Measurements from ENCODE around the gene MKLN1.
"Not testable (repeated sequence)": the region's sequence is repeated elsewhere in the genome, so short reads cannot be mapped to it uniquely, and the experiment has no call there.

Gene MKLN1

DNA sequence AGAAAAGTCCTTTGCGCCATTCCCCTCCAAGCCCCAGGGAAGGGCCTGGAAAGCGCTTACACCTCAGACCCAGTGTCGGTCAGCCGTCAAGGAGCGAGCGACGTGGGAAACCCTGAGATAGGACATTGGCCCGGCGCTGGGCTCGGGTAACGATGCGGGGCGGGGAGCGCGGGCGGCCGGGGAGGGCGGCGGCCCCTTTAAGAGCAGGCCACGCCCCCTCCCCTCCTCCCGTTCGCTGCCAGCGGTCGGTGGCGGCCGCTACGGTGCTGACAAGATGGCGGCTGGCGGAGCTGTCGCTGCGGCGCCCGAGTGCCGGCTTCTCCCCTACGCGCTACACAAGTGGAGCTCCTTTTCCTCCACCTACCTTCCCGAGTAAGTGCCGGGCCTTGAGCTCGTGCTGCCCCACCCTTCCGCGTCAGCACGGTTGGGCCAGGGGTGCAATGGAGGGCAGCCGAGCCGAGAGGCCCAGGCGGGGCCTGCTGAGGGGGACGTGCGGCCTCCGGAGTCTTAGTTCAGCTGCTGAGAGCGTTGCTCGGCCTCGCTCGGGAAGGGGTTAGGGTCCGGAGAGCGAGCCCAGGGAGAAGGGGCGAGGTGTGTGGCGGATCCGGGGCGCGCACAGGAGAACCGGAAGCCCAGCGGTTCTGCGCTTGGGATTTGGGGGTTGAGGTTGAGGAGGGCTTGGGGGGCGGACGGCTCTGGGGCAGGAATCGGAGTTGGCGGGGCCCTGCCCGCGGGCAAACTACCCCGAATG is at the start of gene MKLN1:
MKLN1 (plus strand) TSS at position 251 of the 751 bp plus-strand sequence; CDS start at position 275, 24 bp downstream.
- in situ Hi-C loops (cut with MboI; ENCODE audit: low pct_unique_long_range_greater_than_20kb, low sequenced_read_pairs) = no loop called here

DNA sequence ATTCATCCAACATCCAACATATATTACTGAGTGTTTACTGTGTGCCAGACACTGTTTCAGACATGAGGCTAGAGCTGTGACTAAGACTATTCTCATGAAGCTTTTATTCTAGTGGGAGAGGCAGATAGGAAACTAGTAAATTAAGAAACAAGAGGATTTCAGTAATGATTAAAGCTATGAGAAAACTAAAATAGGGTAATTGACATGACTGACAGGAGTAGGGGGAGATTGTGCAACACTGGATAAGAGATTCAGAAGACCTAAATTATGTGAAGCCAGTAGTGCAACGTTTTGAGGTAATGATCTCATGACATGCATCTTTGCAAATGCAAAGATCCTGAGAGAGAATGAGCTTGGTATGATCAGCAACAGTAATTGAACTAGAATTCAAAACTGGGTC is 48.6 kb upstream of the MKLN1 start:
- in situ Hi-C loops (cut with MboI; ENCODE audit: low pct_unique_long_range_greater_than_20kb, low sequenced_read_pairs) = no loop called here
- no peak for DNase-seq

More for the DNA sequence above, at the start of gene MKLN1:
- DNase-seq = peak; percentile 90

DNA sequence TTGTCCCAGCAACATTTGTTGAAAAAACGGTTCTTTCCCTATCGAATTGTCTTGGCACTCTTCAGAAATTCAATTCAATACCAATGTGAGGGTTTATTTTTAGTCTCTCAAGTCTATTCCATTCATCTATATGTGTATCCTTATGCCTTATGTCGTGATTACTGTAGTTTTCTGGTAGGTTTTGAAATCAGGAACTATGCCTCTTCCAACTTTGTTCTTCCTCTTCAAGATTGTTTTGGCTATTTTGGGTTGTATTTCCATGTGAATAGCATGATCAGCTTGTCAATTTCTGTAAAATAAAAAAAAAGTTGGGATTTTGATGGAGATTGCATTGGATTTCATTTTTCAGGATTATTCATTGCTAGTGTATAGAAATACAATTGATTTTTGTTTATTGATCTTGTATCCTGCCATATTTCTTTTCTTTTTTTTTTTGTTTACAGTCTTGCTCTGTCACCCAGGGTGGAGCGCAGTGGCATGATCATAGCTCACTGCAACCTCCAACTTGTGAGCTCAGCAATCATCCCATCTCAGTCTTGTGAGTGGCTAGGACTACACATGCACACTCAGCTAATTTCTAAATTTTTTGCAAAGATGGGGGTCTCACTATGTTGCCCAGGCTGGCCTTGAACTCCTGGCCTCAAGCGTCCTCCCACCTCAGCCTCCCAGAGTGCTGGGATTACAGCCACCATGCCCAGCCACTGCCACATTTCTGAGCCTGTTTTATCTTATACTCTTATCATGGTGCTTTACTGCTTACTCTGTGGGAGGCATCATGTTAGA is 46.2 kb upstream of the MKLN1 start:
- in situ Hi-C loops (cut with MboI; ENCODE audit: low pct_unique_long_range_greater_than_20kb, low sequenced_read_pairs) = no loop called here
- no peak for DNase-seq

DNA sequence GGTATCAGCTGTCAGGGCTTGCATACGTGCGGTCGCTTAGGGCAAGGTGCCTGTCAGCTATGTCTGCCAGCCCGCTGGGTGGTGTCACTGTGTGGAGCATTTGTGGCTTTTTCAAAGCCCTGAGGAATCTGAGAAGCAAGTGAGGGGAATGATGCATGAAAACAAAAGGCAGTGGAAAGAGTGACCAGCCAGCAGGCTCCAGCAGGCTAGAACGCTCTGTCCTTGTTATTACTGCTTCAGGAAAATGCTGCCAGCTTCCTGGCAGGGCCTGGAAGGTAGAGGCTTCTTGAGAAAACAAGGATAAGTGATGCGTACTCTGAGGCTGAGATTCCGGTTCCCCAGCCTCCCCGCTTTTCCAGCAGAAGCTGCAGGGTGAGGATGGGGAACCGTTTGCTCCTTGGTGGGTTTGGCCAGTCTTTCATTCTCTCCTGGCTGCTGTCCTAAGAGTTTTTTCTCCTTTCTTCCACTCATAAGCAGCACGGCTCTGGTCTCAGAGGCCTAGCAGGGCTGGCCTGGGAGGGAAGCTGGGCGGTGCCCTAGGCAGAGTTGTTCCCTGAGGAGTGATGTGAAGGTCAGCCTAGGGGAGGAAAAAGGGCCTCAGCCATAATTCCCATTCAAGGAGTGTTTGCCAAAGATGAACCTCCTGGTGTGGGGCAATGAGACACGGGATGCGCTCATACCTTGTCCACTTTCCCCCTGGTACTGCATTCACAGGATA is 42.8 kb upstream of the MKLN1 start:
- DNase-seq = no peak
- in situ Hi-C loops (cut with MboI; ENCODE audit: low pct_unique_long_range_greater_than_20kb, low sequenced_read_pairs) = no loop called here

DNA sequence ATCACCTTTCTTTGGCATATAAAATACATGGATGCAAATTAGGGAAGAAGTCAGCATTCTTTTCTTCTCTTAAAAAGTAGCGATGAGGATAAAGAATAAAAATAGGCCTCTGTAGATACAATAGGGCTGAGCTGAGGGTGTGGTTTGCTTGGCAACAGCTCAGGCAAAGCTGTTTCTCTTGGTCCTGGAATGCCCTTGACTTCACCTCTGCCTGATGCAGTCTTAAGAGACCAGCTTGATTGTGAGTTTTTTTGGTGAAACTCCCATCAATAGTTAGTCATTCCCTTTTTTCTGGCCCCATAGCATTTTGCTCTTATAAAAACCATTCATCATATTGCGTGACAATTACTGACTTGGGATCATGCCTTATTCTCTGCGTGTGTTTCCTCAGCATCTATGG is 42.1 kb upstream of the MKLN1 start:
- no peak for DNase-seq
- in situ Hi-C loops (cut with MboI; ENCODE audit: low pct_unique_long_range_greater_than_20kb, low sequenced_read_pairs) = no loop called here

DNA sequence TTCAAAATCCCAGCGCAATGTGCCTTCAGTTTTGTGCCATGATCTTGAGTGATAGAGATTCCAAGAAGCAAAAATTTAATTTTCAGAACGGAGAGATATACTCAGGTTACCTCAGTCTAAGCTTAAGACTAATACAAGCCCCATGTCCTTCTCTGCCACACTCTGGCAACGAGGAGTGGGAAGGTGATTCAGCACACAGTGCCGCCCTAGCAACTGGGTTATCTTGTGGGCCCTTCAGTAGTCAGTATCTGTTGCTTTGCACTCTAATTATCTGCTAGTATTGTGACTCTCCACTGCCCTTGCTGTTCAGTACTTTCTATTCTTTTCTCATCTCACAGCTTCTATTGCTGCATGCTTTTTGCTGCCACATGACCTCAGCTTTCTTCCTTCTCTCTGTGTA is 39.2 kb upstream of the MKLN1 start:
- in situ Hi-C loops (cut with MboI; ENCODE audit: low pct_unique_long_range_greater_than_20kb, low sequenced_read_pairs) = no loop called here
- DNase-seq = no peak

DNA sequence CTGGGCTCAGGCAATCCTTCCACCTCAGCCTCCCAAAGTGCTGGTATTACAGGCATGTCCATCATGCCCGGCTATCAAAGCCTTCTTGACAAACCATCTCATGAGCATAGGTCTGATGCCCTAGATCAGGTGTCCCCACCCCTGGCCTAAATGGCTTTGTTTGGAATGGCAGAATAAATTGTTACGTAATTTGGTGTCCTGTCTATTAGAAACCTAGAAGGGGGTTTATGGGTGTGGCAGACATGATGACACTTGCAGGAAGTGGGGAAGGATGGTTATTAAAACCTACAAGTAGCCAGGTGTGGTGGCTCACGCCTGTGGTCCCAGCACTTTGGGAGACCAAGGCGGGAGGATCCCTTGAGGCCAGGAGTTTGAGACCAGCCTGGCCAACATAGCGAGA is 38.6 kb upstream of the MKLN1 start:
- no peak for DNase-seq
- in situ Hi-C loops (cut with MboI; ENCODE audit: low pct_unique_long_range_greater_than_20kb, low sequenced_read_pairs) = no loop called here

DNA sequence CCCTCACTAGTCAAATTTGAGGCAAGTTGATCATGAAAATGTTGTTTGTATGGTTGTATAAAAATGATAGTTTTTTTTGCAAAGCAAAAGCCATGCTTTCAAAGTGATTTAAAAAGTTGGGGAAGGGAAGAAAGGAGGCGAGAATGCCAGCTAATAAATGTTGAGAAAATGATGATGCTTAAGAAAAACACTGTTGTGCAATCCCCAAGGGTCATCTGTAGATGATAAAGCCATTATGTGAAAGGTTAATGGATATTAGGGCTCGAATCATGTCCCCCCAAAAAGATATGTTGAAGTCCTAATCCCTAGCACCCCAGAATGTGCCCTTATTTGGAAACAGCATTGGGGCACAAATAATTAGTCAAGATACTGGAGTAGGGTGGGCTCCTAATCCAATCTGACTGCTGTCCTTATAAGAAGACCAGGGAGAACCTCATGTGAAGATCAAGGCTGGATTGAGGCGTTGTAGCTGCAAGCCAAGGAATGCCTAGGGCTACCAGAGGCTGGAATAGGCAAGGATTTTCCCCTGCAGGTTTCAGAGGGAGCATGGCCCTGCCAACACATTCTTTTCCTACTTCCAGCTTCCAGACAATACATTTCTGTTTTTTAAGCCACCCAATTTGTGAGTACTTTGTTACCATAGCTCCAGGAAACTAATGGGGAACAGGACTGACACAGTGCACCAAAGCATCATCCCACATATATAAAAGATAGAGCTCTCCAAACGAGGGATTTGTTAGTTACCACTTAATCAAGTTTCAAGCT is 35.4 kb upstream of the MKLN1 start:
- in situ Hi-C loops (cut with MboI; ENCODE audit: low pct_unique_long_range_greater_than_20kb, low sequenced_read_pairs) = no loop called here
- DNase-seq = no peak

DNA sequence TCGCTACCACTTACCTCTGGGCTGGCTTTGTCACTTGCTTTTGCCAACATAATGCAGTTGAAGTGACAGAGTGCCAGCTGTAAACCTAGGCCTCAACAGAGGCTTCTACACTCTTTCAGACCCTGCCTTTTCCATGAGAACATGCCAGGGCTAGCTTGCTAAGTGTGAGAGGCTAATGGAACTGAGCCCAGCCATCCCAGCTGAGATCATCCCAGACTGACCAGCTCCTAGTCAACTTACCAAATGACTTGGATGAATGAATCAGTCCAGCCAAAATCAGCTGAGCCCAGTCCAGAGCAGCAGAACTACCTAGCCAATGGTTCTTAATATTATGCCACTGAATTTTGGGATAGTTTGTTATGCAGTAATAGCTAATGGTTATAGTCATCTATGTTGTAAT is 34.7 kb upstream of the MKLN1 start:
- in situ Hi-C loops (cut with MboI; ENCODE audit: low pct_unique_long_range_greater_than_20kb, low sequenced_read_pairs) = no loop called here
- DNase-seq = no peak

DNA sequence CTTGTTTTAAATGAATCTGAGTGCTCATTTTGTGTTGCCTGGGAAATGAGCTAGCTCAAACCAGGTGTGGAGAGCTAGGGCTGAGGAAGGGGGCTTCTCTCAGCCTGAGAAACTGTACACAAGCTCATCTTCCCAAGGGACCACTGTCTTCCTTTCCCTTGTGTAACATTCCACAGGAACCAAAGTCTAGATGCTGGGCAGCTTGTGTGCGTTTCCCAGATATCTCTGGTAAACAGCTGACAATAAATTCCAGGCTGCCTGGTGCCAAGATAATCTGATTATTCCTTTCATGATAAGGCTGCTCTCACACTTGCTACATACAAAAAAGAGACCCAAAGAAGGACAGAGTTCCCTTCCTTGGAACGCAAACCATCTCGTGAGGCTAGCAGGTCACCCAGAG is 33.1 kb upstream of the MKLN1 start:
- DNase-seq = no peak
- in situ Hi-C loops (cut with MboI; ENCODE audit: low pct_unique_long_range_greater_than_20kb, low sequenced_read_pairs) = no loop called here

DNA sequence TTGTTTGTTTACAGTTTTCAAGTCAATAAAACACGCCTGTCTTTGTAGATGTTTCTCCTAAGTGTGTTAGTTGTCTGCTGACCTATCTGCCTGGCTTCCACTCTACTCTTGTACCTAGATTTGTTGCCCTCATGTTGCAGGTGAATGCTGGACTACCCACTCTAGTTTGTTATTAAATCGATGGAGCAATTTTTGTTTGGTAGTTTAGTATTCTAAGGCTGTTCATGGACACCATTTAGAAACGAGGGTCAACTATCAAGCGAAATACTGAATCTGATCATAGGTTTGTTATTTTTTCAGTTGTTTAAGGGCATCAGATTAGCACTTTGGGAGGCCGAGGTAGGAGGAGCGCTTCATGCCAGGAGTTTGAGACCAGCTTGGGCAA is 29.1 kb upstream of the MKLN1 start:
- DNase-seq = no peak
- in situ Hi-C loops (cut with MboI; ENCODE audit: low pct_unique_long_range_greater_than_20kb, low sequenced_read_pairs) = no loop called here

DNA sequence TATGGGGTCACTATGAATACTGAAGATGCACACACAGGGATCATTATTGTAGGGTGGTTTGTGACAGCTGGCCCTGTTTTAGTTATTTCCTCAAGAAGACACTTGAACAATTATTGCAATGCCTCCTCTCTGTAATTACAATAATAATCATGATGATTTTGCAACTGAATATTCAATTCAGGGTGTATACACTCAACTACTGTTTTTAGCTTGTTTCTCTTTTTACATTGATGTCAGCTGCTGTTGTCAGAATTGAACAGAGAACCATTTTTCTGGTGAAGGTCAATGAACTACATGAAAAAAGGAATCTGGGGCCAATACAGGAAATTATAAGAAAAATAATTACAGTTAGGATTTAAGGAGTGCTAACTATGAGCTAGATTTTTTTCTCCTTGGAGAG is 28.6 kb upstream of the MKLN1 start:
- in situ Hi-C loops (cut with MboI; ENCODE audit: low pct_unique_long_range_greater_than_20kb, low sequenced_read_pairs) = no loop called here

DNA sequence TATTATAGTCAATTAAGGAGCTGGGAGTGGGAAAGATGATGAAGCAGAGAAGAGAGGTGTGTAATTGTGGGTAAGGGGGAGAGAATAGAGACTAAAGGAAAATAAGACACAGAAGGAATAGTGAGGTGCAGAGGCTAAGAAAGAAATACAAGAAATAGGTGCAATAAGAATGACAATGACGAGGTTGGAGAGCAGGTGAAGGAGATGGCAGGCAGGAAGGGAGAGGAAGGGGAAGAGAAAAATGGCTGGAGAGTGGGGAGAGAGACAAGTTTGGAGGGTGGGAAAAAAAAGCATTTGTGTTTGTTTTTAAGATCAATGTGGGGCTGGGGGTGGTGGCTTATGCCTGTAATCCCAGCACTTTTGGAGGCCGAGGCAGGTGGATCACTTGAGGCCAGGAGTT is 27.6 kb upstream of the MKLN1 start:
- in situ Hi-C loops (cut with MboI; ENCODE audit: low pct_unique_long_range_greater_than_20kb, low sequenced_read_pairs) = no loop called here
- no peak for DNase-seq

More for the DNA sequence above, 28.6 kb upstream of the MKLN1 start:
- no peak for DNase-seq

DNA sequence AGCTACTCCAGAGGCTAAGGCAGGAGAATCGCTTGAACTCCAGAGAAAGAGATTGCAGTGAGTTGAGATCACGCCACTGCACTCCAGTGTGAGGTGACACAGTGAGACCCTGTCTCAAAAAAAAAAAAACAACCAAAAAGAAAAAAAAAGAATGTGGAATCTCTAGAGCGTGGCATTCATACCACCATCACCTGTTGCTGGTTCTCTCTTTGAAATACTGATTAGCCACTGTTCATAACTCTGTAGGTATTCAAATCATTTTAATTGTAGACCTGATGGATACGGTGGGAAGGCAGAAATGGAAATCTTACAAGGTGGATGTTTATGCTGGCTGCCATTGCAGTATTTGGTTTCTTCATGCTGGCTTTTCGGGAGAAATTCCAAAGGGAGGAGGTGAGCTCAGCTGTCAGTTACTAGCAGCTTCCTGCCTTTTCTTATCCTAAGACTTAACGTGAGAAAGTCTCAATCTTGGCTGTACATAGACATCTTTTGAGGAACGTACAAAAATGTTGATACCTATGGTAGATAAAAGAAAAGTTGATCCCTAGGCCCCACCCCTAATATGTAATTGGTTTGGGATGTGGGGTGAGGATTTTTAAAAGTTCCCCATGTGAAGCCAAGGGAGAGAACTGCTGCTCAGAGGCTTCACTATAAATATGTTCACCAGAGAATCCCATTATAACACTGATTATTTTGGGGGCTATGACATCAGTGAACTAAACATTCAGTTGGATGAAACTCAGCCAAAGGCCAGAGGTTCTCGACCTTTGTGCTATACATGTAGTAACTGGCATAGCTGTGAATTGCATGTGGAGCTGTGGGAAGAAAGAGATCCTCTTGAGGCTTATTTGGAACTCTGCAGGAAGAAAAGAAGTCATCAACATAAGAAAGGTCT is 26.9 kb upstream of the MKLN1 start:
- no peak for DNase-seq
- in situ Hi-C loops (cut with MboI; ENCODE audit: low pct_unique_long_range_greater_than_20kb, low sequenced_read_pairs) = no loop called here

DNA sequence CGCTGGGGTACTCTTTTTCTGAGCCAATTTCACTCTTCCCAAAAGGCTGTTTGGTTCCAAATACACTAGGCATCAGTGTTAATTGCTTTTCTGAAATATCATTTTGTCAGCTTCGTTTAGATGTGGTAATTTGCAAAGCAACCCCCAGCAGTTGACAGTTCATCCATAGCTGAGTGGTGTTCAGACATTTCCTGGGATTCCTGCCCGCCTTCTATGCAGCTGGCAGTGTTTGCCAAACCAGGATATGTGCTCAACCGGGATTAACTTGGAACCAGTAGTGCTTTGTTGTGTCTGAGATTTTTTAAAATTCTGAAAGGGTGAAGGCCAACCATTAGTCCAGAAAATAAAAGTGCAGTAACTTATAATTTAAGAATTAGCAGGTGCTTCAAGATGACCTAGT is 25.2 kb upstream of the MKLN1 start:
- DNase-seq = no peak
- in situ Hi-C loops (cut with MboI; ENCODE audit: low pct_unique_long_range_greater_than_20kb, low sequenced_read_pairs) = no loop called here

DNA sequence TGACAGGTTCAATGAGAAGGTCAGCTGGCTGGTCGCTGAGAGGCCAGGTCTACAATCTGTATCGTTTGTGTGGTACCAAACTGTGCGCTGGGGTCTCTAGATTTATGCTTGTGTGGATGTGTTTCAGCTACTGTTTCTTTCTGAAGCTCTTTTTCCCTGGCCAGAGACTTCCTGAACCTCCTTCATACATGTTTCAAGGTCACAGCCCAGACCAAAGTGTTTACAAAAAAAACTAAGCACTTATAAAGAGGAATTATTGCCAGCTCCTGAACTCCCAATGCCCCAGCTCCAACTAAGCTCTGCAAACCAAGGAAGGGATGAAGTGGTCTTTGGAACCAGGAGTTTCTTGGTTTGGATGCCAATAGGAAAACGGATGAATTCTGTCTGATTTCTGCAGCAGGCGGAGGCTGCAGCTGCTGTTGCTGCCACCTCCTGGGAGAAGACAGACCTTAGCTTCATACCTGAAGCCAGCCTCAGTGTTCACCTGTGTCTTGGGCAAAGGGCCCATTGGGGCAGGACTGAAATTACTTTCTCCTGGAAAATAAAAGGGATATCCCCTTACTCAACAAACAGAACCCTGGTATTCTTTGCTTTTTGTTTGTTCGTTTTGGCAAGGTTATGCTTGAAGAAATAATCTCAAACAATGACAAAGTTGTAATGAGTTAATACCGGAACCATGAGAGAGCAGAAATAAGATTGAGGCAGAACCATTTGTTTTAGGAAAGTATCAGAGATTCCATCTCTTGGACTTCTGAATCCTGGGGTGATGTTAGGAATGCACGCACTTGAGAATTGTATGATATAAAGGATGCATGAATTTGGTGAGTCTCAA is 24.6 kb upstream of the MKLN1 start:
- no peak for DNase-seq
- in situ Hi-C loops (cut with MboI; ENCODE audit: low pct_unique_long_range_greater_than_20kb, low sequenced_read_pairs) = no loop called here

DNA sequence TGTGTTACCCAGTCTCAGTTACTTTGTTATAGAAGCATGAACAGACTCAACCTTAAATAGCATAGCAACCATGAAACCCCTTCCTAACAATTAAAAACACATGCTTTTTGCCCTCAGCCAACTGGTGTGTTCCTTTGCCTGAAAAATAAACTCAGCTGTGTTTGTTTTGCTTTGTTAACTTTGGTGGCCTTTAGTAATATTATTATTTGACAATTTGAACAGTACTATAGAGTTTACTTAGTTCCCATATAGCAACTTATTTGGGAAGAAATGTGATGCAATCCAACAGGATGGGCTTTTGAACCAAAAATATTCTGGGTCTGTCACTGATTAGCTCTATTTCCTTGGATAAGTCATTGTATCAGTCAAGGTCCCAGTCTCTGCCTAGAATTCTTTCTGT is 22.5 kb upstream of the MKLN1 start:
- in situ Hi-C loops (cut with MboI; ENCODE audit: low pct_unique_long_range_greater_than_20kb, low sequenced_read_pairs) = no loop called here
- no peak for DNase-seq

DNA sequence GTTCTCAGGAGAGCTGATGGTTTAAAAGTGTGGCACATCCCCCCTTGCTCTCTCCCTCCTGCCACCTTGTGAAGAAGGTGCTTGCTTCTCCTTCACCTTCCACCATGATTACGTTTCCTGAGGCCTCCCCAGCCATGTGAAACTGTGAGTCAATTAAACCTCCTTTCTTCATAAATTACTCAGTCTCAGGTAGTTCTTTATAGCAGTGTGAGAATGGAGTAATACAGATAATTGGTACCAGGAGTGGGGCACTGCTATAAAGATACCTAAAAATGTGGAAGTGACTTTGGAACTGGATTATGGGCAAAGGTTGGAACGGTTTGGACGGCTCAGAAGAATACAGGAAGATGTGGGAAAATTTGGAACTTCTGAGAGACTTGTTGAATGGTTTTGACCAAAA is 21.6 kb upstream of the MKLN1 start:
- DNase-seq; in situ Hi-C loops (cut with MboI; ENCODE audit: low pct_unique_long_range_greater_than_20kb, low sequenced_read_pairs): not testable (repeated sequence)

Data from KBM-7 (cell line).